HG03159 (cell line): ENCODE measurements around the gene SNX3.

ENCODE experiments used
- ATAC-seq: cut with Tn5 transposase; IDR thresholded peaks from one replicate; pipeline ENCODE4 v1.9.1; 2021; ENCODE audit warnings: mild to moderate bottlenecking, moderate library complexity; ENCODE audit not compliant: unreplicated experiment

Gene SNX3

DNA sequence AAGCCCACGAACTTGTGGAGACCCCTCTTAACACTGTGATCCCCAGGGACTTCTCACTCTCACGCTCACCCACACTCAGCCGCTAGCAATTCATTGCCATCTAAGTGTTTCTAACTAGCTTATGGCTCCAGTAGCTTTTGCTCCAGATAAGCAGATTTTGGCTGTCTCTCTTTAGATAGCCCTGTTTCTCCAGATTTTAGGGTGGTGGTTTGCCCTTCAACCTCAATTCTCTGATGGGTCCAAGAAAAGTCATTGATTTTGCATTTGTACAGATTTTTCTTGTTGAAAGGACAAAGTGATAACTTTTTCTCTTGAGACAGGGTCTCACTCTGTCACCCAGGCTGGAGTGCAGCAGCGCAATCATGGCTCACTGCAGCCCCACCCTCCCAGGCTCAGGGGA is 53.8 kb downstream of the SNX3 start:
- no peak for ATAC-seq

DNA sequence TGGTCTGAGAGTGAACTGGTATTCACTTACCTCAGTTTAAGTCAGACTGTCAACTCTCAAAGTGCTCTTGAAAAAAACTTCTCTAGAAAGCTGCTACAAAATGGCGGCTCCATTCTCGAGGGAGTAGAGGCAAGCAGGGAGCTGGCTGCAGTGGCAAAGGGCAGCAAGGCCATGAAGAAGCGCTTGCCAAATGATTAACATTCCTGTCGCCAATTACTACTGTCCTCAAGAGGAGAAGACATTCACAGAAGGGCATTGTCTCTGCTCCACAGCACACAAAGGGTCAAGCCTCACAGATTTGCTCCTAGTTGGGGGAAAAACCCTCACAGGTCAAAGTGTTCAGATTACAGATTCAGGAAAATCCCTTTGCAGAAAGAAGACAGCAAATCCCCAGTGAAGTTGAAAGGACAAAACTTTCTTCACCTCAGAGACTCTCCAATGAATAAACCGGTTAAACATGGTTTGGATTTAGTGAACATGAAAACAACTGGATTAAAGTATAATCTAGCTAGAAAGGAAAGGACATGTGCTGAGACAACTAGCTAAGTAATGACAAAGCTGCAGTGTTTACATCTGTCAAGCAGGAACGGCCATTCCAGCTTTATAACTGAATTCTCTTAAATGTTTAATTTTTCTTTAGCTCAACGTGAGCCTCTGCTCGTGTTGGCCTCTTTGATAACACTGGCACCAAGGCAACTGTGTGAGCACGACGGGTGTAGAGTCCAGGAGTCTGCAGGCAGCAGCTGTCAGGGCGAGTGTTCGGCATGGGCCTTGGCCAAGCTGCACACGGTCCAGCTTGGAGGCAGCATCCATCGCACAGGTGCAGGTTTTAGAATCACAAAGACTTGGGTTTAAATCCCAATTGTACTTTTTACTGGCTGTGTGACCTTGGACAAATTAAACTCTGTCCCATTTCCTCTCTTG is 57.4 kb downstream of the SNX3 start:
- no peak for ATAC-seq

DNA sequence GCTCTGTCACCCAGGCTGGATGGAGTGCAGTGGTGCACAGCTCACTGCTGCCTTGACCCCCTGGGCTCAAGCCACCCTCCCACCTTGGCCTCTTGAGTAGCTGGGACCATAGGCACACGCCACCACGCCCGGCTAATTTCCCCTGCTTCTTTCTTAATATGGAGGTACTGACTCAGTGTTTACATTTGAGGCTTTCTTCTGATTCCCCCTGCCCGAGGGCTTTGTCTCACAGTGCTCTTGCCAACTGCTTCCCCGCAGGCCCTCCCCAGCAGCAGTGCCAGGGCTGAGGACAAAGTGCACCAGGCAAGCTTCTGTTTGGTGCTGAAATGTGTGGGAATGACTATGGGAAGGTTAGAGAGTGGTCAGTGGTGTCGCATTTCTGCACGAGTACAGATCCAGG is 60.2 kb downstream of the SNX3 start:
- no peak for ATAC-seq

DNA sequence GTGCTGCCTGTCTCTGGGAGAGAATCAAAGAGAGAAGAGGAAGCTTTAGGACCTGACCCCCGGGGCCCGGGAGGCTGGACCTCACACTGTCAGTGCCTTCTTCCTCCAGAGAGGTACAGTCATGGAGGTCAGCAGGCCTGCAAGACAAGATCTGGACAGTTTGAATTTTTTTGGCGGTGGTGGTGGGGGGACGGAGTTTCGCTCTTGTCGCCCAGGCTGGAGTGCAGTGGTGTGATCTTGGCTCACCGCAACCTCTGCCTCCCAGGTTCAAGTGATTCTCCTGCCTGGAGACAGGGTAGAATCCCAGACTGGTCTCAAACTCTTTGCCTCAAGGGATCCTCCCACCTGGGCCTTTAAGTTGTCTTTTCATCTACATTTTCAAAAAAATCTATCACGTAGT is 60.7 kb downstream of the SNX3 start:
- no peak for ATAC-seq

DNA sequence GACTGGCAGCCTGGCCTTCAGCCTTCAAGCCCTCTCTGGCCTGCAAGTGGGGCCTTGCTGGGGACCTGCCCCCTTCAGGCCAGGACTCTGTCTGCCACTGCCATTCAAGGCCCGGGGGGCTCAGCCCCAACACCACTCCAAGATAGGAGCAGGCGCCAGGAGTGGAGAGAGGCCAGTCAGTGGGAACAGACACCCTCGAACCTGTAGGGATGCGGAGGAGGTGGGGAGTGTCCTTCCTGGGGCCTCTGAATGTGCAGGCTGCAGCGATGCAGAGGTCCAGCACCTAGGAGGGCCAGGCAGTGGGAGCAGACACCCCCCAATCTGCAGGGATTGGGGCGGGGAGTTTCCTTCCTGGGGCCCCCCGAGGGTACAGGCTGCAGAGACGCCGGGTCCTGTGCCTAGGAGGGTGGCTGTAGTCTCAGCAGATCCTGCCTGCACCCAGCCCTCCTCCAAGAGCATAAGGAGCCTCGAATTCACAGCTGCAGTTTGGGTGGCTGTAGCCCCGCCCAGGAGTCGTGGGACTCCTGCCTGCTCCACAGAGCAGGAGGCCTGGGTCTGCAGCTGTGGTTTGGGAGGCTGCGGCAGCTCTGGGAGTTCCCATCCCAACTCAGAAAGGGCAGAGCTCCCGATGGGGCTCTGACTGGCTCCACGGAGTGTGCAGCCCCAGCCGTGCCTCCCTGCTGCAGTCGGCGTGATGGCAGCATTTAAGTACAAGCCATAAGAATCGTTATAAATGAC is 61.9 kb downstream of the SNX3 start:
- no peak for ATAC-seq

DNA sequence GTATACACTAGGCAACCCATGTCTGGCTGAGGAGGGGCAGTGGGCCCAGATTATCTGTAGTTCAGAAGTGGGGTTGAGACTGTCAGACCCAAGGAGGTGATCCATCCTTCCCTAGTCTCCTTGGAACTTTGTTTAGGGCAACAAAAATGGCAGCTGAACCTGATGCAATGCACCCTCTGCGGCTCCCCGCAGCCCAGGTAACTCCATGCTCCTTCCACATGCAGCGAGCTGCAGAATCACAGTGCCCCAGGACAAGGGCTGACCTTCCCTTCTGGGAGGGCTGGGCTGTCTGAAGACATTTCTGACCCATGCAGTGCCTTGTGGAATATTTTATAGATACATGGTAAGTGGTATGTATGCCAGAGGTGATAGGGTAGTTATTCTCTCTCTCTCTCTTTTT is 65.6 kb downstream of the SNX3 start:
- no peak for ATAC-seq

DNA sequence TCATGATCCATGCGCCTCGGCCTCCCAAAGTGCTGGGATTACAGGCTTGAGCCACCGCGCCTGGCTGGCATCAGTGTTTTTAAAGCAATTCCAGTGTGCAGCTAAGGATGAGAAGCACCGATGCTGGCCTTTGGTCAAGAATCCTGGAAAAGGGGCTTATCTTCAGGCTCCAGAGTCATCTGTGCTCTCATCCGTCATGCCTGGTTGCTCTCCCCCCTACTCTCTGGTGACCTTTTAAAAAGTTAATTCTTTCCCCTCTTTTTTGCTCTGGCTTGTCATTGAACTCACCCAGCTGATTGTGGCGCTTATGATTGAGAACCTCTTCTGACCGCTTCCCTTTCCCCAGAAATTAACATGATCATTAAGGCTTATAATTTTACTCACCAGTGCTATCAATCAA is 66.3 kb downstream of the SNX3 start:
- ATAC-seq: no peak

DNA sequence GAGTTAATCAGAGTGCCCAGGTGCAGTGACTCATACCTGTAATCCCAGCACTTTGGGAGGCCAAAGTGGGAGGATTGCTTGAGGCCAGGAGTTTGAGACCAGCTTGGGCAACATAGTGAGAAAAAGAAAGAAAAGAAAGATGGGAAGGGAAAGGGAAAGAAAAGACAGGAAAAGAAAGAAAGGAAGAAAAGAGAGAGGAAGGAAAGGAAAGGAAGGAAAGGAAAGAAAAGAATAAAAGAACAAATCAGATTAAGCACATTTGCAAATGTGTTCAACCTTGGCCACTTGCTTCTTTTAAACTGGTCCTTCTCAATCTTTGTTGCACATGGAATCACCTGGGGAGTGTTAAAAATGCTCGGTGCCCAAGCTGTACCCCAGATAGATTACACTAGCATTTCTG is 67.0 kb downstream of the SNX3 start:
- ATAC-seq: no peak

DNA sequence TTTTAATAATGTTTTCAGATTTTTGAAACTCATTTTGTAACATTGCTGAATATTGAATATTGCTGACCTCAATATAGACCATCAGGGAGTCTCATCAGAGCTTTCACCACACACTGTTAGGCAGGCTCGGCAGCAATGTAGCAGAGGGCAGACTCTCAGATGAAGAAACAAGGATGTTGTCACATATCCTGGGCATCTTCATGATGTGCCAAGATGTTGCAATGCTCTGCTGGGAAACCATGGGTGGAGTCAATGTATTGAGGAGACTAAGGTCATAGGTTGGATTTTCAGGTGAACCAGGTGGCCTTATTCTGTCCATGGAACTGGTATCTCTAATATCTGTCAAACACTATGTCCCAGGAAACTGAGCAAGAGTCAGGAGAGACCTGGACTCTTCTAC is 67.7 kb downstream of the SNX3 start:
- no peak for ATAC-seq

DNA sequence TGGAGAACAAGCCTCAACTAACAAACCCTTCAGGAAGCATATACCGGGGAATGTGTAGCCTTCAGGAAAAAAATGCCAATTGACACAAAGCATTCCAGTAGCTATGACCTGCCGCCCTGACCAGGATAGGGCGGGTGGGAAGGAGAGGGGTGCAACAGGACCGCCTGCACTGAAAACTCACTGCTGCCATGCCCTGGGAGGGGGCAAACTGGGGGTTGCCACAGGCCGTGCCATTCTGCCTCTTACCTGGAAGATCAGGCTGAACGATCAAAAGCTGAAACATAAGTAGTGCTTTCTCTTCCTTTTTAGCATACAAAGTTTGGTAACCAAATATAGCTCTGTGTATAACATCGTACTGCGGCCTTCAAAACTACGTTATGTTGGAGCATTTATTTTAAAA is 73.3 kb downstream of the SNX3 start:
- no peak for ATAC-seq

DNA sequence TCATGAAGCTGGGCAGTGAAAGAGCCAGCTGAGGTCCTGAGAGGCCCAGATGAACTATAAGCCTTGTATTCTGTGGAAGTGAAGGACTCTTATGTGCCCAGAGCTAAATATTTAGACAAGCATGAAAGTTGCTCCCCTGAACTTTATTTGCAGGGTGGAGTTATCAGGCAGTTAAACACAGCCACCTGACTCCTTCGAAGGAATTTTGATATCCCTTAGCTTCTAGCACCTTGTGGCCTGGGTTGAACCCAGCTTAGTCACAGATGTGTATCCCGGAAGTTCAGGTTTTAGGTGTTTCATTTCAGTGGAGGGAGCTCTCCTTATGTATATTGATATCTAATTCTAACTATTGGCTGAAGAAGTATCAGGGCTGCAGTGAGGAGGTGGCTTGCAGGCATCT is 74.6 kb downstream of the SNX3 start:
- ATAC-seq: no peak

DNA sequence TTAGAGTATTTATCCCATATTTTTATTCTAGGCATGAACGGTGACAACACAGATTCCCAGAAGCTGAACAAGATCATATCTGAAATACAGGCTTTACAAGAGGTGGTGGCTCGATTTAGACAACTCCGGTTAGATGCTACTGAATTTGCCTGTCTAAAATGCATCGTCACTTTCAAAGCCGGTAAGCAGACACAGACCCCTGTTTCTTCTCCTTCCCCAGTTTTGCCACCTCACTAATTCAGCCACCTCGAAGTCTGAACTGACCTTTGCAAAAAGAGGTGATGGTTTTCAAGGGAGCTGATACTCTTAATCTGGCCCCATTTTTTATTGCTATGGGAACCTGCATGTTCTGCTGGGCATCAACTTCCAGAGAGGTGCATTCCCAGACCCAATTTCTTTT is 80.1 kb downstream of the SNX3 start:
- no peak for ATAC-seq

DNA sequence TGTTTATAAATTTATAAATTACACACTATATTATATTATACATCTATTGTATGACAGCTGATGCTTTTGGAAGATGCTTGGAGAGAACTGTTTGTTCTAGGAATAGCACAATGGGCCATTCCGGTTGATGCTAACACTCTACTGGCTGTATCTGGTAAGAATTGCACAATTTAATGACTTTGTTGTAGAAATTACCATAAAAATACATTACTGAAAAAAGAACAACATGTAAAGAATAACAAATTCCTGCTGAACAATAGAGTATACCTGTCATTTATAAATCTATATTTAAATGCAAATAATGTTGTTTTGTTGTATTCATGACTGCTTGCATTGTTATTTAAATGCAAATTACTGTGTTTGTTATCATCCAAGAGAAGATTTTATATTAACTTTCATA is 80.6 kb downstream of the SNX3 start:
- no peak for ATAC-seq

DNA sequence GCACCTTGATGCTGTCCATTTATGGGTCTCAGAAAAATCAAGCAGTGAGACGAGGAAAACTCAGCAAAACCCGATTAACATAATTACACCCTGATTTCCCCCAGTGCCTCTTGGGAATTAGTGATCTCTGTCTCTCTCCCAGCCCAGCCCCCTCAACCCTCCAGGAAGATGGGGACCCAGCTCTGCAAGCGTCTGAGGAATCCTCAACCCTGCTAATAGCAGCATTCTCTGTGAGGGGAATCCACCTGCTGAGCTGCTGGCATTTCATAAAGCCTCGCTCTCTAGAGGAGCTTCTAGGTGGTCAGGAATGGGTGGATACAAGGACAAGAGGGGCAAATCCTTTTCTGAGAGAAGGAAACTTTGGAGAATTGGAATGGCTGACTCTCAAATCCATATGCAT is 81.1 kb downstream of the SNX3 start:
- ATAC-seq: no peak

DNA sequence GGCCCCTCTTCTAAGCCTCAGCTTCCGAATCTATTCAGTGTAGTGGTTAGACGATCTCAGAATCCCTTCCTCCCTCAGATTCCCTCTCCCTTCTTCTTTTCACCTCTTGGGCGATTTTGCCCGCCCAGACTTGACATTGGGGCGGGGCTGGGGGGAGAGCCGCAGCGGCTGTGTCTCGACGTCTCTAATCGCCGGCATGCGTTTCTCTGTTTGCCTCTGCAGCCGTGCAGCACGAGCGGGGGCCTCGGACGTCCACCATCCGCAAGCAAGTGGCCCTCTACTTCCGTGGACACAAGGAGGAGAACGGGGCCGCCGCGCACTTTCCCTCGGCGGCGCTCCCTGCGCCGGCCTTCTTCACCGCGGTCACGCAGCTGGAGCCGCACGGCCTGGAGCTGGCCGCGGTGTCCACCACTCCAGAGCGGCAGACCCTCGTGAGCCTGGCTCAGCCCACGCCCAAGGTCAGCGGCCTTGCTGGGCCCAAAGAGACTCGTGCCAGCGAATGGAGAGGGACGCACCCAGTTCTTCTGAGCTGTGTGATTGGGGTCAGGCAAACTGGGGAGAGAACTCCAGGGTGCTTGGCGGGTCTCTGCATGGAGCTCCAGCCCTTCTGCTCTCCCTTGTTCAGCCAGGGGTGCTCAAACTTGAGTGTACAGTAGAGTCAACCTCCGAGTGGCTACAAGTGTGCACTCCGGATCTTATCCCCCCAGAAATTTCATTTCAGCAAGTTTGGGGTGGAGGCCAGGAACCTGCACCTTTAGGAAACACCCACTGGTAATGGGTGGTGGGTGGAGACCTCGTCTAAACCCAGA is 84.4 kb downstream of the SNX3 start:
- no peak for ATAC-seq

DNA sequence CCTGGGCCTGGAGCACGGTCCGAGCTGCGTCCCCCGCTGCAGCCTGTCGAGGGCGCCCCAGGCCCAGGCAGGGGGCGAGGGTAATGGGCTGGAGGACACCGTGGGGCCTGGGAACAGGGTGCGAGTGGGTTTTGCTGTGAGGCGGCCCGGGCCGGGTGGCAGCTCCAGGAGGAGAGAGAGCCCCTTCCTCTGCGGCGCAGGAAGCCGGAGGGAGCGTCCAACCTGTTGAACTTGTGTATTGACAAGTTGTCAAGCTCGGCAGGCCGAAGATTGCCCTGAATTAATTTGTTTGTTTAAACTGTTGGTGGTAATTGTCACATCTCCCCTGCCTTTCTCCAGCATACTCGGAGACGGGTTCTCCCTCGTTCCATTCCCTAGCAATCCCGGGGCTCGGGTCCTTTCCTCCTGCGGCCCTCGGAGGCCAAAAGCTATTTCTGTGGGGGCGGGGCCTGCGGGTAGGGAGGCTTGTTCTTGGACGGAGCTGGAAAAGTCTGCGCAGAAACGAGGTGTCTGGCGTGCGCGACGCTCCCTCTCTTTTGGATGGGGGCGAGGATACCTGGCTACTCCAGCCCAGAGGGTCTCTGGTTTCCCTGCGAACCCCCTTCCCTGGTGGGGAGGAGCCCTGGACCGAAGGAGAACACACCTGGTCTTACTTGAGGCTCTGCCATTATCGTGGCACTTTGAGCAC is 85.1 kb downstream of the SNX3 start:
- no peak for ATAC-seq

DNA sequence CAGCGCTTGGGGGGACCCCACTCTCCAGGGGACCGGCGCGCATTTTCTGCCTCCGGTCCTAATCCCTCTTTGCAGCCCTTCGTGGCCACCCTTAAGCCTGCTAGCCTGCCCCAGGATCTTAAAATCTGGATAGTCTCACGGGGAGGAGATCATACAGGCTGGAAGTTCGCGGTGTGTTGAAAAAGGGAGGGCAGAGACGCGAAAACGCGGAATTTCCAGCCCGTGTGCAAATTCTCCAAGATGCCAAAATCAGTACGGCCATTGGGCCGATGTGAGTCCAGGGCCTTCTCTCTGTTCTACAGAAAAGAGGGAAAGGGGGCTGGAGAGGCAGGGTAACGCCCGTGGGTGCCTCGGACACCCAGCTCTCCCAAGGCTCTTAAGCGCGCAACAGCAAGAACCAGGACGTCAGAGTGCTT is 85.7 kb downstream of the SNX3 start:
- no peak for ATAC-seq

DNA sequence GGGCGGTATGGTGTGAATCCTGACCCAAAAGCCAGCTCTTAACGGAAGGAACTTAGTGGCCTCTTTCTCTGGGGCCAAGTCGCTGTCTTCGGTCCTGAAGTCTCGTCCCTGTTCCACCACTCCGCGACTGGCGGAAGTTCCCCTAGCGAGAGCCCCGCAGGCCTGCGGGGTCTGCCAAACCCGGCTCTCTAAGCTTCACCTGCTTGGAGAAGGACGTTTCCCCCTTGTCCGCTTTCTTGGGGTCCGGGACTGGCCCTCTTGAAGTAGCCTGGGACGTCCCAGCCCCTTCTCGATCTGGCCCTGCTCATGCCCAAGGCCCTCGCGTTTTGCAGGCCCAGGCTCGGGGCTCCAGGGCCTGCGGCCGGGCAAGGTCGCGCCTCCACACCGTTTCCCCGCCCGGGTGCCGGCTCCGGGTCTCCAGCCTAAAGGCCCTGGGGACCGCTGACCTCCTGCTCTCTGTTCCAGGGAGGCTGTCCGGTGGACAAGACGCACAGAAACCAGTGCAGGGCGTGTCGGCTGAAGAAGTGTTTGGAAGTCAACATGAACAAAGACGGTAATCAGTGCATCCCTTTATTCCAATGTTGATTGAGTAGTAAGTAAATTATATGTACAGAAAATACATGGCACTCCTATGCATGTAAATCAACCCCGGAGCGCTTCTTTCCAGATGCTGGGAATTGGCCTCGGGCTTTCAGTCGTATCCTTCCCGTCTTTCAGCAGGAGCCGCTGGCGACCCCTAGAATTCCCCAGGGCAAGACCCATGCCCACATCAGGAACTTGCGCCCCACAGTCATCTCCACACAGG is 86.3 kb downstream of the SNX3 start:
- no peak for ATAC-seq

DNA sequence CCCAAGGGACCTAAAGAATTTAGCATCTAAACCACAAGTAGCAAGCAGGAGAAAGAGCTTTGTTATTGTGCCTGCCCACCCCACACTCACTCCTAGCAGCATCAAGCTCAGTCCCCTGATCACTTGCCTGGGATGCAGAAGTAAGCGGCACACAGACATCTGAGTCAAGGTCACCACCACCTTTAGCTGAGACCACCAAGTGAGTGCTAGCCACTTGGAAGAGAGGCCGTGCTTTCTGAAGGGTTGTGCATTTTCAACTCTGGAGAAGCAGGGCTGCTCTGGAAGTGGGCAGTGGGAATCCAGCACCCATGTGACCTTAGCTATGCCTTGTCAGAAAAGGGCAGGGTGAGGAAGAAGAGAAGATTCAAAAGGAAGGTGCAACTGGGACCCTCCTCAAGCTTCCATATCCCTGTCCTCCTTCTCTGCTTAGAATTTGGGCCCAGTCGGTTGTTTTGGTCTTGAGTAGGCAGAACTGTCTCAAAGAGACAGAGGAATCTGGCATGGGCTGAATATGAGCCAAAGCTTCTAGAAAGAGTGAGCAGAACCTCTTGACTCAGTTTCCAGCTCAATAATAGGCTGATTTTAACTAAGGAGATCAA is 88.8 kb downstream of the SNX3 start:
- no peak for ATAC-seq
